ENCODE measurements around the gene ELP4.

Gene ELP4

GRCh38 chr11:31500560-31500959 is 9.0 kb upstream of the ELP4 start:
- Histone ChIP-seq H3K27ac (no peak overlapping the region), H3K4me3 (no peak overlapping the region)
- no peak for DNase-seq (ENCODE audit: low spot score)
- no peak for TF ChIP-seq CTCF (IDR thresholded peaks at IDR 0.05)

- TF ChIP-seq CTCF (IDR thresholded peaks at IDR 0.05), result no peak
- DNase-seq (ENCODE audit: low spot score), result no peak
- peak overlapping the region; percentile 68 to 88 for H3K27ac ChIP-seq
- H3K4me3 ChIP-seq, result peak overlapping the region; percentile 91
Observed at GRCh38 chr11:31509051-31509428, 527 bp upstream of the ELP4 start.

GRCh38 chr11:31512117-31512516 is 2.5 kb downstream of the ELP4 start:
- H3K27ac ChIP-seq, result no peak overlapping the region

GRCh38 chr11:31521497-31522150 is 12.1 kb downstream of the ELP4 start:
- Histone ChIP-seq H3K27ac (no peak overlapping the region), H3K4me3 (no peak overlapping the region)
- no peak for TF ChIP-seq CTCF (IDR thresholded peaks at IDR 0.05)
- DNase-seq (ENCODE audit: low spot score), result no peak

More at GRCh38 chr11:31512117-31512516, 2.5 kb downstream of the ELP4 start:
- DNase-seq (ENCODE audit: low spot score), result no peak
- TF ChIP-seq CTCF (IDR thresholded peaks at IDR 0.05), result no peak
- H3K4me3 ChIP-seq, result no peak overlapping the region

- no peak for DNase-seq (ENCODE audit: low spot score)
- Histone ChIP-seq H3K27ac (no peak overlapping the region), H3K4me3 (no peak overlapping the region)
- no peak for TF ChIP-seq CTCF (IDR thresholded peaks at IDR 0.05)
Observed at GRCh38 chr11:31529189-31529588, 19.6 kb downstream of the ELP4 start.

- DNase-seq (ENCODE audit: low spot score), result no peak
- Histone ChIP-seq H3K4me3 (no peak overlapping the region), H3K27ac (no peak overlapping the region)
- TF ChIP-seq CTCF (IDR thresholded peaks at IDR 0.05), result no peak
Observed at GRCh38 chr11:31529701-31530100, 20.1 kb downstream of the ELP4 start.

GRCh38 chr11:31531293-31531692 is 21.7 kb downstream of the ELP4 start:
- no peak for TF ChIP-seq CTCF (IDR thresholded peaks at IDR 0.05)
- DNase-seq (ENCODE audit: low spot score), result no peak
- no peak overlapping the region for H3K4me3 ChIP-seq
- no peak overlapping the region for H3K27ac ChIP-seq

Measured in coronary artery (tissue), 2 donors.